Stimulated activated naive CD4-positive, alpha-beta T cell (primary cell): ENCODE results near the gene PTGDS.

Source experiments
- DNase-seq, 6 experiments: peaks; one replicate each; lab custom pipeline; 2025; lab: John Stamatoyannopoulos, UW

Gene PTGDS

GRCh38 chr9:136945333-136946227 is 31.7 kb upstream of the PTGDS start:
- DNase-seq = no peak

GRCh38 chr9:136946228-136947027 is 30.9 kb upstream of the PTGDS start:
- no peak for DNase-seq

GRCh38 chr9:136947028-136947891 is 30.0 kb upstream of the PTGDS start:
- no peak for DNase-seq

- DNase-seq = no peak
Measured at GRCh38 chr9:136947955-136948510, 29.3 kb upstream of the PTGDS start.

GRCh38 chr9:136949239-136949816 is 28.0 kb upstream of the PTGDS start:
- DNase-seq = no peak

- DNase-seq = peak; percentile 89 to 98 (median 94)
Measured at GRCh38 chr9:136949817-136950655, 27.3 kb upstream of the PTGDS start.

- DNase-seq = no peak
Measured at GRCh38 chr9:136950656-136951276, 26.5 kb upstream of the PTGDS start.

- no peak for DNase-seq
Measured at GRCh38 chr9:136951541-136952320, 25.6 kb upstream of the PTGDS start, which contains the start of gene LCN12. Gene LCN12, plus strand, starts transcription at chr9:136952273. Its CDS starts 55 bp downstream, at chr9:136952328.

GRCh38 chr9:136952321-136952850 is 24.9 kb upstream of the PTGDS start:
- DNase-seq = no peak

- no peak for DNase-seq
Measured at GRCh38 chr9:136952876-136953770, 24.2 kb upstream of the PTGDS start.

- DNase-seq = no peak
Measured at GRCh38 chr9:136953771-136954269, 23.5 kb upstream of the PTGDS start.

- DNase-seq = no peak
Measured at GRCh38 chr9:136954270-136955083, 22.8 kb upstream of the PTGDS start.

- DNase-seq = no peak
Measured at GRCh38 chr9:136955202-136955942, 21.9 kb upstream of the PTGDS start.

GRCh38 chr9:136955943-136956335 is 21.4 kb upstream of the PTGDS start:
- DNase-seq = no peak

GRCh38 chr9:136956604-136957003 is 20.7 kb upstream of the PTGDS start:
- no peak for DNase-seq

GRCh38 chr9:136957461-136957860 is 19.8 kb upstream of the PTGDS start:
- no peak for DNase-seq
